ENCODE results near the gene PLCB2.

The PLCB2 gene

GRCh38 chr15:40250304-40250656 lies 57.5 kb downstream of the PLCB2 start:
- Histone ChIP-seq H3K36me3 (ENCODE audit: control insufficient read depth, insufficient read depth, low read length) (no peaks in the 10 kb centered on the region), H3K9ac (no peak overlapping the region), H3K4me3 (ENCODE audit: low read depth, low read length) (no peak overlapping the region), H3K4me1 (no peaks in the 10 kb centered on the region), H3K9me3 (ENCODE audit: control insufficient read depth, low read length) (no peaks in the 10 kb centered on the region), H3K4me2 (ENCODE audit: low read length) (no peak overlapping the region), H3K27ac (no peak overlapping the region), H3K79me2 (no peaks in the 10 kb centered on the region), H3K27me3 (ENCODE audit: control insufficient read depth, insufficient read depth, low read length) (no peaks in the 10 kb centered on the region), H2AFZ (no peak overlapping the region)
- TF ChIP-seq CTCF (IDR thresholded peaks at IDR 0.05), result no peak

- no peak overlapping the region for H2AFZ ChIP-seq
- no peak overlapping the region for H3K4me2 ChIP-seq (ENCODE audit: low read length)
- TF ChIP-seq CTCF (IDR thresholded peaks at IDR 0.05), result no peak
- no peaks in the 10 kb centered on the region for H3K79me2 ChIP-seq
- no peak overlapping the region for H3K4me3 ChIP-seq (ENCODE audit: low read depth, low read length)
- H3K9me3 ChIP-seq (ENCODE audit: control insufficient read depth, low read length), result no peaks in the 10 kb centered on the region
- no peaks in the 10 kb centered on the region for H3K27me3 ChIP-seq (ENCODE audit: control insufficient read depth, insufficient read depth, low read length)
- H3K27ac ChIP-seq, result no peak overlapping the region
- H3K36me3 ChIP-seq (ENCODE audit: control insufficient read depth, insufficient read depth, low read length), result no peaks in the 10 kb centered on the region
- no peaks in the 10 kb centered on the region for H3K4me1 ChIP-seq
- H3K9ac ChIP-seq, result no peak overlapping the region
Measured at GRCh38 chr15:40249477-40250303, 58.0 kb downstream of the PLCB2 start.

GRCh38 chr15:40248006-40248783 lies 59.5 kb downstream of the PLCB2 start:
- no peak overlapping the region for H3K9ac ChIP-seq
- no peak overlapping the region for H2AFZ ChIP-seq
- no peaks in the 10 kb centered on the region for H3K27me3 ChIP-seq (ENCODE audit: control insufficient read depth, insufficient read depth, low read length)
- no peaks in the 10 kb centered on the region for H3K9me3 ChIP-seq (ENCODE audit: control insufficient read depth, low read length)
- no peaks in the 10 kb centered on the region for H3K36me3 ChIP-seq (ENCODE audit: control insufficient read depth, insufficient read depth, low read length)
- TF ChIP-seq CTCF (IDR thresholded peaks at IDR 0.05), result no peak
- no peak overlapping the region for H3K4me3 ChIP-seq (ENCODE audit: low read depth, low read length)
- H3K4me1 ChIP-seq, result no peaks in the 10 kb centered on the region
- no peak overlapping the region for H3K27ac ChIP-seq
- H3K4me2 ChIP-seq (ENCODE audit: low read length), result no peak overlapping the region
- H3K79me2 ChIP-seq, result no peaks in the 10 kb centered on the region

- Histone ChIP-seq H3K4me1 (no peaks in the 10 kb centered on the region), H3K27ac (no peak overlapping the region), H3K79me2 (no peaks in the 10 kb centered on the region), H3K4me2 (ENCODE audit: low read length) (no peak overlapping the region), H2AFZ (no peak overlapping the region), H3K36me3 (ENCODE audit: control insufficient read depth, insufficient read depth, low read length) (no peaks in the 10 kb centered on the region), H3K9me3 (ENCODE audit: control insufficient read depth, low read length) (no peaks in the 10 kb centered on the region), H3K27me3 (ENCODE audit: control insufficient read depth, insufficient read depth, low read length) (no peaks in the 10 kb centered on the region), H3K4me3 (ENCODE audit: low read depth, low read length) (no peak overlapping the region), H3K9ac (no peak overlapping the region)
- no peak for TF ChIP-seq CTCF (IDR thresholded peaks at IDR 0.05)
Measured at GRCh38 chr15:40247406-40247971, 60.2 kb downstream of the PLCB2 start.

All from parathyroid adenoma (tissue), 2 donors.